COR-L47 (cell line): ENCODE results near the gene MYO5C.

ENCODE experiments used
- DNase-seq: peaks from one replicate; lab custom pipeline; 2025; lab: John Stamatoyannopoulos, UW

The MYO5C gene

DNA sequence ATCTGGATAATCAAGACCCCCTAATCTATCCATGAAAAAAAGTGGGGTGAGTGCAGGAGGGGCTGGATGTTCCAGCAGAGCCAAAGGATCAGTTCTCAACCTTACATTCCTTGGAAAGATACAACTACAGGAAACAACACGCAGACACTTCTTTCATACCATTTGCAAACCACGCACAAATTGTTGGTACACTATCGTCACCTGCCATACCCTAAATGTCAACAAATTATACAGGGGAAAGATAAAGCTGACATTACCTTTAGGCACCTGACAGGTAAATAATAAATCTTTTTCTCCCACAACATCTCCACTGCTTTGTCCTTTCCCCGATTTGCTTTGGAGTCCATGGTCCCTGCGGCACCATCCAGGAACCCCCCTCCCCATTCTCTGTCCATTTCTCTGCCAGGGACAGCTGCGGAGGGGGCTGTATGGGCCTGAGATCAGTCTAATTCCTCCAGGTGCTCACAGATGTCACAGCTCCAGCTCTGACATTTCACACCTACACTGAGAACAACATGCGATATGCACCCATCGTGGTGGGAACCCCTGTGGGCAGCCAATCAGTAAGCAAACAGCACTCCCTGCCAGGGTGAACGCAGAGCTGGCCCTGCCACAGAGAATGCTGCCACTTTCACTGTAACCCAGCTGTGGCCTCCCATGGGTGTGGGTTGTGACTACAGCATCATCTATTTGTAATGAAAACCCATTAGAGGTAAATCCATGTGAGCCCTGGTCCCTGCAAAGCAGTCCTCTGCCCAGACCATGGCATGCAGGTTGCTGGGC lies 145.4 kb downstream of the MYO5C start:
- peak; percentile 50 for DNase-seq

DNA sequence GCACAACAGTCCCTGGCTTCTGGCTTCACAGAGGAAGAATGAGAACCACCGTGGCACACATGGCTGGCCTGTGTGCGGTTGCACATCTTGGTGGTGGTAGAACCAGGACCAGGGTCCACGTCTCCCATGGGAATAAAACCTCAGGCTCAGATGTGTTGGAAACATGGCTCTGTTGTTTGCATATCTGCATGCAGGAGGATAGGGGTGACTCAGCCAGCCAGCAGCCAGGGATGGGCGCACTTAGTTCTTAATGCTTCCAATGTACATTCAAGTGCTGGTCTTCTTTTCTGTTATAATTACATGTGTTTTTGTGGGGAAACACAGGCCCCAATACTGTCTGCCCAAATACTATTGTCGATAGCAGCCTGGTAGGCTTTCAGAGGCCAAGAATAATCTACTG lies 147.2 kb downstream of the MYO5C start:
- DNase-seq = no peak

DNA sequence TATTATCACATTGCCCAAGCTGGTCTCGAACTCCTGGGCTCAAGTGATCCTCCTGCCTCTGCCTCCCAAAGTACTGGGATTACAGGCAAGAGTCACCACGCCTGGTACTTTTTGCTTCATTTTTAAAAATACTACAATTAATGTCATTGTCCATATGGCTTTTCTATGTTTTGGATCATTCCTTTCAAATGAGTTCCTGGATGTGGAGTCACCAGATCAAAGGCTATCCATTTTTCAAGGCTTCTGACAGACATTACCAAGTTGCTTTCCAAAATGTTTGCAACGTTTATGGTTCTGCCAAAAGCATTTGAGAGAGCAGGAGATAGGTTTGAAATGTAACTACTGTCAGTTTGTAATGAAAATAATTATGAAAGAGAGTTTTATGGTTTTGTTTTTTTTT lies 148.8 kb downstream of the MYO5C start:
- DNase-seq = no peak

DNA sequence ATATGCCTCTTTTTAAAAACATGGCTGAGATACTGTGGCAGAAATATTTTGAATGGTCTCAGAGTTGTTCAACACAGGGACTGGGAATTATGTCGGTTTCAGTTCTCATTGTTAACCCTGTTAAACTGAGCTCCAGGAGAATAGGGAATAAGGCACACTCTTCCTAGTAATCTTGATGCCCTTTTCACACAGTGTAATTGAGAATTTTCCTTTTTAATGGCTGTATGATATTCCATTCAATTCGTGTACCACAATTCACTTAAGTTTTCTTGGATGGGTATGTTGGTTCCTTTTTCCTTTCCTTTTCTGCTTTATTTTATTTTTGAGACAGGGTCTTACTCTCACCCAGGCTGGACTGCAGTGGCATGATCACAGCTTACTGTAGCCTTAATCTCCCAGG lies 149.3 kb downstream of the MYO5C start:
- no peak for DNase-seq

DNA sequence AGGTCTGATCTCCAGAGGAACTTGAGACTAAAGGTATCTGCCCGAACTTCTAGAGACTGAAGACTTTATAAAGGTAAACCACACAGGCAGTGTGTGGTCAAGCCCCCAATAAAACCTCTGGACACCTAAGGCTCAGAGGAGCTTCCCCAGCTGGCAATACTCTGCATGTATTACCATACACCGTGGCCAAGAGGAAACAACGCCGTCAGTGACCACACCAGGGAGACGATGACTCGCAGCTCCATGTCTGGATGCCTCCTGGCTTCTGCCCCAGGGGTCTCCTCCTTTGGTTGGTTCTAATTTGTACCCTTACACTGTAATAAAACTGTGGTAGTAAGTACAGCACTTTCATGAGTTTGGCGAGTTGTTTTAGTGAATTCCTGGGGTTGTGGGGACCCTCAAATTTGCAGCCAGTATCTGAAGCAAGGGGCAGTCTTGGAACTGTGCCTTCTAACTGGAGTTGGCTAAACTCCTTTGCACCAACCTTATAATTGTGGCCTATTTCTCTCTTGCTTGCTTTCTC lies 150.9 kb downstream of the MYO5C start:
- no peak for DNase-seq

DNA sequence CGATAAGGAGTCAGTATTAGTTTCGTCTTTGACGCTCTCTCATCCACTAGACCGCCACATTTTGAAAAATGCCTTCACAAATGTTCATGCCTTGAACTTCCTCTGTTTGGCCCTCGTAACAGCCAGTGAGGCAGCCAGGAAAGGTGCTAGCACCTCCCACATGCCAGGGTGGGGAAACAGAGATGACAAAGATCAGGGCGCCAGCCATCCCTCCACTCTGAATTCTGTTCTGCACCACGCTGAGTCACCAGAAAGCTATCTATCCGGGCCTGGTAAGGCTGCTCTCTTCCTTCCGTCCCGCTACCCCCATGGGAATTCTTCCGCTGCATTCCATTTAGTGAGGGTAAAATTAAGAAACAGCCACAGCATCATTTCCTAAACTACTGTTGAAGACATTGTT lies 151.7 kb downstream of the MYO5C start:
- no peak for DNase-seq
